ENCODE measurements around the gene DFFB.

DNA sequence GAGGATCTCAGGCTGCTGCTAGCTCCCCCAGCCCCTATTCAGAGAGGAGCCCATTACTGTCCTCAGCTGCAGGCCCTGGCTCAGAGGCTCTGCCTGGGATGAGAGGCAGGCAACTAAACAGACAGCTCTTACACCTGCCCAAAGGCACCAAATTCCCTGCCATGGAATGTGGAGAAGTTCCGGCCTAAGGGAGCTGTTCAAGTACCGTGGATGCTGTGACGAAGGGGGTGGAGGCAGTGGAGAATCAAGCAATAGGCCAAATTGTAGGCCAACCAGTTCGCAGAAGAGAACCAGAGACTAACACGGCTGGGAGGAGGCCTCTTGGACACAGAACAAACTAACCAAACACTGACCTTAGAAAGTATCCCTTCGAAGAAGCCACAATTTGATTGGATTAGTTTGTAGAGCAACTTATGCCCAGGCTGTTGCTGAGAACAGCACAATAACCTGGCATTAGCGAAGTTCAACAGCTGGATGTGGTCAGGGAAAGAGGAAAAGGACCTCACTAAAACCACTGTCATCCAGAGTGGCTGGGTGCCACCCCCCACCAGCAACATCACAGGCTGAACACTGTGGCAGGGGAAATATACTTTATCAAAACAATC lies 39.2 kb downstream of the DFFB start:
- TF ChIP-seq, protein P1, sequence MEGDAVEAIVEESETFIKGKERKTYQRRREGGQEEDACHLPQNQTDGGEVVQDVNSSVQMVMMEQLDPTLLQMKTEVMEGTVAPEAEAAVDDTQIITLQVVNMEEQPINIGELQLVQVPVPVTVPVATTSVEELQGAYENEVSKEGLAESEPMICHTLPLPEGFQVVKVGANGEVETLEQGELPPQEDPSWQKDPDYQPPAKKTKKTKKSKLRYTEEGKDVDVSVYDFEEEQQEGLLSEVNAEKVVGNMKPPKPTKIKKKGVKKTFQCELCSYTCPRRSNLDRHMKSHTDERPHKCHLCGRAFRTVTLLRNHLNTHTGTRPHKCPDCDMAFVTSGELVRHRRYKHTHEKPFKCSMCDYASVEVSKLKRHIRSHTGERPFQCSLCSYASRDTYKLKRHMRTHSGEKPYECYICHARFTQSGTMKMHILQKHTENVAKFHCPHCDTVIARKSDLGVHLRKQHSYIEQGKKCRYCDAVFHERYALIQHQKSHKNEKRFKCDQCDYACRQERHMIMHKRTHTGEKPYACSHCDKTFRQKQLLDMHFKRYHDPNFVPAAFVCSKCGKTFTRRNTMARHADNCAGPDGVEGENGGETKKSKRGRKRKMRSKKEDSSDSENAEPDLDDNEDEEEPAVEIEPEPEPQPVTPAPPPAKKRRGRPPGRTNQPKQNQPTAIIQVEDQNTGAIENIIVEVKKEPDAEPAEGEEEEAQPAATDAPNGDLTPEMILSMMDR (IDR thresholded peaks at IDR 0.05) = no peak
- TF ChIP-seq POLR2A (IDR thresholded peaks at IDR 0.05) = no peak
